Measurements from ENCODE around the gene SFXN1.
"Not testable (repeated sequence)": the region's sequence is repeated elsewhere in the genome, so short reads cannot be mapped to it uniquely, and the experiment has no call there.

The SFXN1 gene

GRCh38 chr5:175448276-175448675 lies 30.1 kb upstream of the SFXN1 start:
- H3K4me3 ChIP-seq (ENCODE audit: insufficient read depth, low read depth, low read length), result no peak overlapping the region
- no peaks in the 10 kb centered on the region for H3K9me3 ChIP-seq (ENCODE audit: control insufficient read depth, low read length)
- no peak overlapping the region for H3K27ac ChIP-seq (ENCODE audit: insufficient read depth, low read depth, low read length, poor library complexity, severe bottlenecking)
- no peaks in the 10 kb centered on the region for H3K4me1 ChIP-seq (ENCODE audit: control insufficient read depth, insufficient read depth, low read length)
- no peaks in the 10 kb centered on the region for H3K36me3 ChIP-seq (ENCODE audit: control insufficient read depth, insufficient read depth, low read length)
- H3K27me3 ChIP-seq (ENCODE audit: control insufficient read depth, insufficient read depth, low read length, poor library complexity, severe bottlenecking), result peaks cover 23% of the 10 kb centered on the region
- 42 to 64% methylated on average over 1 to 3 of the region's 3 CpGs for WGBS, 2 experiments

- H3K27me3 ChIP-seq (ENCODE audit: control insufficient read depth, insufficient read depth, low read length, poor library complexity, severe bottlenecking), result no peaks in the 10 kb centered on the region
- no peaks in the 10 kb centered on the region for H3K36me3 ChIP-seq (ENCODE audit: control insufficient read depth, insufficient read depth, low read length)
- H3K4me1 ChIP-seq (ENCODE audit: control insufficient read depth, insufficient read depth, low read length), result no peaks in the 10 kb centered on the region
- WGBS, 2 experiments, result 89 to 96% methylated on average over 2 of the region's 2 CpGs
- no peak overlapping the region for H3K27ac ChIP-seq (ENCODE audit: insufficient read depth, low read depth, low read length, poor library complexity, severe bottlenecking)
- H3K4me3 ChIP-seq (ENCODE audit: insufficient read depth, low read depth, low read length), result no peak overlapping the region
- H3K9me3 ChIP-seq (ENCODE audit: control insufficient read depth, low read length), result no peaks in the 10 kb centered on the region
Observed at GRCh38 chr5:175452166-175452565, 26.2 kb upstream of the SFXN1 start.

GRCh38 chr5:175454338-175454737 lies 24.0 kb upstream of the SFXN1 start:
- not testable (repeated sequence) for H3K9me3 ChIP-seq (ENCODE audit: control insufficient read depth, low read length); H3K4me3 ChIP-seq (ENCODE audit: insufficient read depth, low read depth, low read length); H3K4me1 ChIP-seq (ENCODE audit: control insufficient read depth, insufficient read depth, low read length); H3K36me3 ChIP-seq (ENCODE audit: control insufficient read depth, insufficient read depth, low read length); H3K27me3 ChIP-seq (ENCODE audit: control insufficient read depth, insufficient read depth, low read length, poor library complexity, severe bottlenecking); H3K27ac ChIP-seq (ENCODE audit: insufficient read depth, low read depth, low read length, poor library complexity, severe bottlenecking)
- 93 to 94% methylated on average over 5 of the region's 5 CpGs for WGBS, 2 experiments

DNA sequence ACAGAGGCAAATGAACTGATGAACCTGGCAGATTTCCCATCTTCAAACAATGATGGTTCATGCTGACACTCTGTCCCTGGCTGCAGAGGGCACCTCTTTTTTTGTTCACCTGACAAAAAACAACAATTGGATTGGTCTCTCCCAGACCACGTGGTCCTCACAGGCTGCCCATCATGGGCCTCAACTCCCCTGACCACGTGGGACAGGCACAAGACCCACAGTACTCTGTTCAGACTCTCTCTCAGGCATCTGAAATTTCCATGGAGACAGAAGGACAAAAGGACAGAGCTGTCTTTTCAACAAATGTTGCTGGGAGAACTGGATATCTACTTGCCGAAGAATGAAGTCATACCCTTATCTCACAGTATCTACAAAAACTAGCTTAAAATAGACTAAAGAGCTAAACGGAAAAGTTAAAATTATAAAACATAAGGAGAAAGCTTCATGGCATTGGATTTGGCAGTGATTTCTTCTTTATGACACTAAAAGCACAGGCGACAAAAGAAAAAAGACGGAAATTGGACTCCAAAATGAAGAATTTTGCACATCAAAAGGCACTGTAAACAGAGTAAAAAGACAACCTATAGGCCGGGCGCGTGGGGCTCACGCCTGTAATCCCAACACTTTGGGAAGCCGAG lies 22.1 kb upstream of the SFXN1 start:
- 88 to 90% methylated on average over 9 to 11 of the region's 11 CpGs for WGBS, 2 experiments
- Histone ChIP-seq H3K4me3 (ENCODE audit: insufficient read depth, low read depth, low read length) (no peak overlapping the region), H3K4me1 (ENCODE audit: control insufficient read depth, insufficient read depth, low read length) (no peaks in the 10 kb centered on the region), H3K36me3 (ENCODE audit: control insufficient read depth, insufficient read depth, low read length) (no peaks in the 10 kb centered on the region), H3K9me3 (ENCODE audit: control insufficient read depth, low read length) (no peaks in the 10 kb centered on the region), H3K27ac (ENCODE audit: insufficient read depth, low read depth, low read length, poor library complexity, severe bottlenecking) (no peak overlapping the region), H3K27me3 (ENCODE audit: control insufficient read depth, insufficient read depth, low read length, poor library complexity, severe bottlenecking) (no peaks in the 10 kb centered on the region)

DNA sequence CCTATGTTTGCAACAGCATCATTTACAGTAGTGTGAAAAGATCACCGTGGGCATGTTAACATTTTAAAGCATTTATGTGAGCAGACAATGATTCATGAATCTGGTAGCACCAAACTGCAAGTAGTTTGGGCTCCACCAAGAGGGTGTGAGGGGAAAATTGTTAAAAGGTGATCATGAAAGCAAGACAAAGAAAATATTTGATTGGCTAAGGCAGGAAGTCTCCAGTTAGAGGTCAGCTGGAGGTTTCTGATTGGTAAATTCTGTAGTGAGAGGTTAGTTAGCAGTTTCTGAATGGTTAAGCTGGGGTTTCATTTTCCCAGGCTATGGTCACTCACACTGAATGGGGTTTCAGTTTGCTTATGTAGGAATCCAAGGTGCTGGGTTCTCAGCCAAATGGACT lies 20.9 kb upstream of the SFXN1 start:
- Histone ChIP-seq H3K4me1 (ENCODE audit: control insufficient read depth, insufficient read depth, low read length) (no peaks in the 10 kb centered on the region), H3K9me3 (ENCODE audit: control insufficient read depth, low read length) (no peaks in the 10 kb centered on the region), H3K27ac (ENCODE audit: insufficient read depth, low read depth, low read length, poor library complexity, severe bottlenecking) (no peak overlapping the region), H3K4me3 (ENCODE audit: insufficient read depth, low read depth, low read length) (no peak overlapping the region), H3K27me3 (ENCODE audit: control insufficient read depth, insufficient read depth, low read length, poor library complexity, severe bottlenecking) (no peaks in the 10 kb centered on the region), H3K36me3 (ENCODE audit: control insufficient read depth, insufficient read depth, low read length) (no peaks in the 10 kb centered on the region)
- WGBS, 2 experiments, result 90 to 98% methylated on average over 1 of the region's 1 CpG

DNA sequence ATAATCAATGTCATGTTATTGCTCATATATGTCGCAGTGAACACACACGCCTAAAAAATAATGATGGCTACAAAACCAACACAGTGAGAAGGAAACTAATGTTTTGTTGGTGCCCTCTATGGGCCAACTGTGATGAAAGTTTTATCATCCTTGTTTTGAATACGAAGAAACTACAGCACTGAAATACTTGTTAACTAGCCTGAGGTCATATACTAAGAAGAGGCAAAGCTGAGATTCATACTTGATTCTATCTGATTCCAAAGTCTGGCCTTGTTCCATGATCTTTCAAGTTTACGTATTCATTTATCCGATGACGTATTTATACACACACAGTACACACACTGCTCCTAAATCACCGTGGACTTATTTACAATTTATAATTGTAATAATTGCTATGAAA lies 18.2 kb upstream of the SFXN1 start:
- Histone ChIP-seq H3K27me3 (ENCODE audit: control insufficient read depth, insufficient read depth, low read length, poor library complexity, severe bottlenecking) (no peaks in the 10 kb centered on the region), H3K4me3 (ENCODE audit: insufficient read depth, low read depth, low read length) (no peak overlapping the region), H3K36me3 (ENCODE audit: control insufficient read depth, insufficient read depth, low read length) (no peaks in the 10 kb centered on the region), H3K4me1 (ENCODE audit: control insufficient read depth, insufficient read depth, low read length) (no peaks in the 10 kb centered on the region), H3K9me3 (ENCODE audit: control insufficient read depth, low read length) (no peaks in the 10 kb centered on the region), H3K27ac (ENCODE audit: insufficient read depth, low read depth, low read length, poor library complexity, severe bottlenecking) (no peak overlapping the region)
- WGBS, 2 experiments, result 76 to 88% methylated on average over 6 to 7 of the region's 7 CpGs

GRCh38 chr5:175460552-175460951 lies 17.8 kb upstream of the SFXN1 start:
- no peak overlapping the region for H3K4me3 ChIP-seq (ENCODE audit: insufficient read depth, low read depth, low read length)
- no peaks in the 10 kb centered on the region for H3K9me3 ChIP-seq (ENCODE audit: control insufficient read depth, low read length)
- no peaks in the 10 kb centered on the region for H3K4me1 ChIP-seq (ENCODE audit: control insufficient read depth, insufficient read depth, low read length)
- H3K27me3 ChIP-seq (ENCODE audit: control insufficient read depth, insufficient read depth, low read length, poor library complexity, severe bottlenecking), result no peaks in the 10 kb centered on the region
- H3K27ac ChIP-seq (ENCODE audit: insufficient read depth, low read depth, low read length, poor library complexity, severe bottlenecking), result no peak overlapping the region
- no peaks in the 10 kb centered on the region for H3K36me3 ChIP-seq (ENCODE audit: control insufficient read depth, insufficient read depth, low read length)
- WGBS, 2 experiments, result 93% methylated on average over 2 of the region's 2 CpGs

DNA sequence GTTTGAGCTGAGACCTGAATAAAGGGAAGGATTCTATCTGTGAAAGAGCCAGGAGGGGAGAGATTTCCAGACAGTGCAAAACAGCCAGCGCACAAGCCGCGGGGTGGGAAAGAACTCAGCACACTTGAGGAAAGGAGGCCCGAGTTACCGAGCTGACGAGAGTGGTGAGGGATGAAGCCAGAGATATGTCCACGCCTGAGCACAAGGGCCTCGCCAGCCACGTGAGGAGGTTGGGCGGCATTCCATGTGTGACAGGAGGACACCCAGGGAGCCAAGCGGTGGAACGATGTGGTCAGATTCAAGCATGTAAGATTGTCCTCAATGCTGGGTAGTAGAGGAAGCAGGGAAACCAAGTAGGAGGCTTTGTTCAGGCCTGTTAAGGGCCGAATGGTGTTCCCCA lies 17.0 kb upstream of the SFXN1 start:
- no peaks in the 10 kb centered on the region for H3K27me3 ChIP-seq (ENCODE audit: control insufficient read depth, insufficient read depth, low read length, poor library complexity, severe bottlenecking)
- no peaks in the 10 kb centered on the region for H3K9me3 ChIP-seq (ENCODE audit: control insufficient read depth, low read length)
- no peaks in the 10 kb centered on the region for H3K4me1 ChIP-seq (ENCODE audit: control insufficient read depth, insufficient read depth, low read length)
- 93 to 94% methylated on average over 13 of the region's 13 CpGs for WGBS, 2 experiments
- no peaks in the 10 kb centered on the region for H3K36me3 ChIP-seq (ENCODE audit: control insufficient read depth, insufficient read depth, low read length)
- no peak overlapping the region for H3K4me3 ChIP-seq (ENCODE audit: insufficient read depth, low read depth, low read length)
- H3K27ac ChIP-seq (ENCODE audit: insufficient read depth, low read depth, low read length, poor library complexity, severe bottlenecking), result no peak overlapping the region

GRCh38 chr5:175463641-175464040 lies 14.7 kb upstream of the SFXN1 start:
- Histone ChIP-seq H3K27me3 (ENCODE audit: control insufficient read depth, insufficient read depth, low read length, poor library complexity, severe bottlenecking) (no peaks in the 10 kb centered on the region), H3K4me1 (ENCODE audit: control insufficient read depth, insufficient read depth, low read length) (no peaks in the 10 kb centered on the region), H3K36me3 (ENCODE audit: control insufficient read depth, insufficient read depth, low read length) (no peaks in the 10 kb centered on the region), H3K4me3 (ENCODE audit: insufficient read depth, low read depth, low read length) (no peak overlapping the region), H3K9me3 (ENCODE audit: control insufficient read depth, low read length) (no peaks in the 10 kb centered on the region), H3K27ac (ENCODE audit: insufficient read depth, low read depth, low read length, poor library complexity, severe bottlenecking) (no peak overlapping the region)
- 94 to 96% methylated on average over 3 of the region's 3 CpGs for WGBS, 2 experiments

DNA sequence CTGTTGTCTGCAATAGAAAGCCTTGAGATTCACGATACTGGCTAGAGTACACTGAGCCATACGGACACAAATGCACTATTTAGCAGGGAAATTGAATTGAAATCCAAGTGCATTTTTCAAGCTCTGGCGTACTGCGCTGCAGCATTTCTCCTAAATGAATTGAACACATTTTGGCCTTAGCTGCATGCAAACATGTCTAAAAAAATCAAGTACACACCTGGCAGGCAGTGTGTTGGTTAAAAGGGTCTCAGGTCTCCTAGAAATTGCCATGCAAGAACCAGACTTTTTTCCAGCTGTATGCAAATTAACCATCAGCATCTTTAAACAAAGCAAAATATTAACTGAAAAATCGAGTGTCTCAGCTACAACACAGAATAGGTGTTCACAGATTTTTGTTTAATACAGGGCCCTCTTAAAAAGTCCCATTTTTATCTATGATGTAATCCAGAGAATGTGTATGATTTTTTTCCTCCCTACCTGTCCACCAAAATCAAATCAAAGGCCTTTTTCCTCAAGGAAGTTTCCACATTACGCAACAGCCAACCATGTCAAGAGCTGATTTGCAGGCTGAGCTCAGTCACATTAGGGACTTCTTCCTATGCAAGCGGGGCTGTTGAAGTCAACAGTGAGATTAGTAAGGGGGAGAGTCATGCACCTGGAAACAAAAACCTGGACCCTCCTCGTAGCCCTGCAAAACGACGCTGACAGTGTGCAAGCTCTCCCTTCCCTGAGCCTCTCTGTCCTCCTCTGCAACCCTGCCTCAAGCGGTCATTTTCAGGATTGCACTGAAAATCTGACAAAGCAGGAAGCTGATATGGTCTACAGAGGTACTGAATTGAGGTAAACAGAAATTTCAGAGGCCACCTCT lies 14.1 kb upstream of the SFXN1 start:
- Histone ChIP-seq H3K27me3 (ENCODE audit: control insufficient read depth, insufficient read depth, low read length, poor library complexity, severe bottlenecking) (no peaks in the 10 kb centered on the region), H3K27ac (ENCODE audit: insufficient read depth, low read depth, low read length, poor library complexity, severe bottlenecking) (no peak overlapping the region), H3K9me3 (ENCODE audit: control insufficient read depth, low read length) (no peaks in the 10 kb centered on the region), H3K4me1 (ENCODE audit: control insufficient read depth, insufficient read depth, low read length) (no peaks in the 10 kb centered on the region), H3K36me3 (ENCODE audit: control insufficient read depth, insufficient read depth, low read length) (no peaks in the 10 kb centered on the region), H3K4me3 (ENCODE audit: insufficient read depth, low read depth, low read length) (no peak overlapping the region)
- WGBS, 2 experiments, result 54 to 59% methylated on average over 11 of the region's 11 CpGs

Measured in ectodermal cell (in vitro differentiated cells).